Measurements from ENCODE around the gene YWHAG. TPM values are rescaled to one million over a fixed set of nuclear protein-coding genes. Genes with fewer than 3 reads are reported as not detected.

YWHAG gene
- total and polyA plus RNA-seq, 9 of the 15 experiments (the other 6 are each of a cell fraction or from before 2014, with no cell fraction given), result 30.4 to 246 (median 94.5) TPM

DNA sequence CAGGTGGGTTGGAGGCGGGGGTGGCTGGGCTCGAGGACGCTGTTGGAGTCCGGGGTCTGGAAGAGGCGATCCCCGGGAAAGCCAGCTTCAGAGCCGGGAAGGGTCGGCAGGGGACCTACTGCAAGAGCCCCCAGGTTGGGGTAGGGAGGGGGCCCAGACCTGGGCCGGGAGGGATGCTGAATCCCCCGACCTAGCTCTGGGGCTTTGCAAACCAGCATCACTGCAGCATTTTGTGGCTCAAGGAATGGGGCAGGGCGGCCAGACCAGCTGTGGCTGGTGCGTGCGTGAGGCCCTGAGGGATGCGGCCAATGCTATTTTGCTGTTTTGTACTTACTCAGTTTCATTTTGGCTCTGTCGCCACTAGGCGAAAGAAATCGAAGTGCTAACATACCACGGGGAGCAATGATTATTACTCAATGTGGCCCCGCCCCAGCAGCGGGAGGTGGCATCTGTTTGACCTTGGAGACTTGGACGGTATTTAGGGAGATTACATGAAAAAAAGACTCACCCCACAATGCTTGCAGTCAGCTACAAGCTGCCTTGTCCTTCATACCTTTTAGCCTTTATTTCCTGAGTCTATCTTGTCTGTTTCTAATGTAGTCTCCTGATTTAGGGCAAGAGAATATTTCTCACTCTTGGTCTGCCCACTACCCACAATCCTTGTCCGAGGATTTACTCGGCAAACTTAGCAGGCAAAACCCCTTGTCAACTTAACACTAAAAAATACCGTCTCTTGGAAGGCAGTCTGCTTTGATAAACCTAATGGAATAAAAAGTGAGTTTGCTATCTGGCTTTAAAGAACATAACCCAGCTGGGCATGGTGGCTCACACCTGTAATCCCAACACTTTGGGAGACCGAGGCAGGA lies 40.1 kb downstream of the YWHAG start (continued):
- TF ChIP-seq NFATC3 (IDR thresholded peaks at IDR 0.05) (0 out of 2 replicates have a peak, but pooled peaks have one; percentile 13), HNRNPL (IDR thresholded peaks at IDR 0.05; ENCODE audit: low read depth, low read length) (no peak), KLF13 (tag; IDR thresholded peaks at IDR 0.05; ENCODE audit: borderline replicate concordance, low read depth) (0 out of 2 replicates have a peak, but pooled peaks have one; percentile 22), LCOR (CRISPR knock-in tag; IDR thresholded peaks at IDR 0.05) (peak; percentile 85), ZNF668 (CRISPR knock-in tag; IDR thresholded peaks at IDR 0.05) (no peak), CTBP1 (IDR thresholded peaks at IDR 0.05; ENCODE audit: borderline replicate concordance) (peak; percentile 79; the same call in 1 of the 2 replicates), NCOA2 (IDR thresholded peaks at IDR 0.05; ENCODE audit: partially characterized antibody in 2 of 2) (no peak), CAMTA2 (CRISPR knock-in tag; conservative IDR thresholded peaks at IDR 0.05) (no peak), TBP (optimal IDR thresholded peaks at IDR 0.05; ENCODE audit: low read depth, low read length) (no peak), NFIC (IDR thresholded peaks at IDR 0.05) (no peak)
- TF ChIP-seq, protein P1, sequence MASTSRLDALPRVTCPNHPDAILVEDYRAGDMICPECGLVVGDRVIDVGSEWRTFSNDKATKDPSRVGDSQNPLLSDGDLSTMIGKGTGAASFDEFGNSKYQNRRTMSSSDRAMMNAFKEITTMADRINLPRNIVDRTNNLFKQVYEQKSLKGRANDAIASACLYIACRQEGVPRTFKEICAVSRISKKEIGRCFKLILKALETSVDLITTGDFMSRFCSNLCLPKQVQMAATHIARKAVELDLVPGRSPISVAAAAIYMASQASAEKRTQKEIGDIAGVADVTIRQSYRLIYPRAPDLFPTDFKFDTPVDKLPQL (IDR thresholded peaks at IDR 0.05; ENCODE audit: extremely low read depth, insufficient read length), result no peak
- TF ChIP-seq, protein P2, sequence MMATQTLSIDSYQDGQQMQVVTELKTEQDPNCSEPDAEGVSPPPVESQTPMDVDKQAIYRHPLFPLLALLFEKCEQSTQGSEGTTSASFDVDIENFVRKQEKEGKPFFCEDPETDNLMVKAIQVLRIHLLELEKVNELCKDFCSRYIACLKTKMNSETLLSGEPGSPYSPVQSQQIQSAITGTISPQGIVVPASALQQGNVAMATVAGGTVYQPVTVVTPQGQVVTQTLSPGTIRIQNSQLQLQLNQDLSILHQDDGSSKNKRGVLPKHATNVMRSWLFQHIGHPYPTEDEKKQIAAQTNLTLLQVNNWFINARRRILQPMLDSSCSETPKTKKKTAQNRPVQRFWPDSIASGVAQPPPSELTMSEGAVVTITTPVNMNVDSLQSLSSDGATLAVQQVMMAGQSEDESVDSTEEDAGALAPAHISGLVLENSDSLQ (IDR thresholded peaks at IDR 0.05), result no peak
- TF ChIP-seq, protein P3, sequence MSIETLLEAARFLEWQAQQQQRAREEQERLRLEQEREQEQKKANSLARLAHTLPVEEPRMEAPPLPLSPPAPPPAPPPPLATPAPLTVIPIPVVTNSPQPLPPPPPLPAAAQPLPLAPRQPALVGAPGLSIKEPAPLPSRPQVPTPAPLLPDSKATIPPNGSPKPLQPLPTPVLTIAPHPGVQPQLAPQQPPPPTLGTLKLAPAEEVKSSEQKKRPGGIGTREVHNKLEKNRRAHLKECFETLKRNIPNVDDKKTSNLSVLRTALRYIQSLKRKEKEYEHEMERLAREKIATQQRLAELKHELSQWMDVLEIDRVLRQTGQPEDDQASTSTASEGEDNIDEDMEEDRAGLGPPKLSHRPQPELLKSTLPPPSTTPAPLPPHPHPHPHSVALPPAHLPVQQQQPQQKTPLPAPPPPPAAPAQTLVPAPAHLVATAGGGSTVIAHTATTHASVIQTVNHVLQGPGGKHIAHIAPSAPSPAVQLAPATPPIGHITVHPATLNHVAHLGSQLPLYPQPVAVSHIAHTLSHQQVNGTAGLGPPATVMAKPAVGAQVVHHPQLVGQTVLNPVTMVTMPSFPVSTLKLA (conservative IDR thresholded peaks at IDR 0.05), result peak in 1 of 2 experiments; percentile 31; a peak in 1 of 4 replicates
- TF ChIP-seq, protein P4, sequence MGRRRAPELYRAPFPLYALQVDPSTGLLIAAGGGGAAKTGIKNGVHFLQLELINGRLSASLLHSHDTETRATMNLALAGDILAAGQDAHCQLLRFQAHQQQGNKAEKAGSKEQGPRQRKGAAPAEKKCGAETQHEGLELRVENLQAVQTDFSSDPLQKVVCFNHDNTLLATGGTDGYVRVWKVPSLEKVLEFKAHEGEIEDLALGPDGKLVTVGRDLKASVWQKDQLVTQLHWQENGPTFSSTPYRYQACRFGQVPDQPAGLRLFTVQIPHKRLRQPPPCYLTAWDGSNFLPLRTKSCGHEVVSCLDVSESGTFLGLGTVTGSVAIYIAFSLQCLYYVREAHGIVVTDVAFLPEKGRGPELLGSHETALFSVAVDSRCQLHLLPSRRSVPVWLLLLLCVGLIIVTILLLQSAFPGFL (CRISPR knock-in tag; IDR thresholded peaks at IDR 0.05), result 0 out of 2 replicates have a peak, but pooled peaks have one; percentile 87
- TF ChIP-seq, protein P5, sequence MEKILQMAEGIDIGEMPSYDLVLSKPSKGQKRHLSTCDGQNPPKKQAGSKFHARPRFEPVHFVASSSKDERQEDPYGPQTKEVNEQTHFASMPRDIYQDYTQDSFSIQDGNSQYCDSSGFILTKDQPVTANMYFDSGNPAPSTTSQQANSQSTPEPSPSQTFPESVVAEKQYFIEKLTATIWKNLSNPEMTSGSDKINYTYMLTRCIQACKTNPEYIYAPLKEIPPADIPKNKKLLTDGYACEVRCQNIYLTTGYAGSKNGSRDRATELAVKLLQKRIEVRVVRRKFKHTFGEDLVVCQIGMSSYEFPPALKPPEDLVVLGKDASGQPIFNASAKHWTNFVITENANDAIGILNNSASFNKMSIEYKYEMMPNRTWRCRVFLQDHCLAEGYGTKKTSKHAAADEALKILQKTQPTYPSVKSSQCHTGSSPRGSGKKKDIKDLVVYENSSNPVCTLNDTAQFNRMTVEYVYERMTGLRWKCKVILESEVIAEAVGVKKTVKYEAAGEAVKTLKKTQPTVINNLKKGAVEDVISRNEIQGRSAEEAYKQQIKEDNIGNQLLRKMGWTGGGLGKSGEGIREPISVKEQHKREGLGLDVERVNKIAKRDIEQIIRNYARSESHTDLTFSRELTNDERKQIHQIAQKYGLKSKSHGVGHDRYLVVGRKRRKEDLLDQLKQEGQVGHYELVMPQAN (IDR thresholded peaks at IDR 0.05; ENCODE audit: borderline replicate concordance), result peak; percentile 74; the same call in 1 of the 2 replicates
- TF ChIP-seq, protein P6, sequence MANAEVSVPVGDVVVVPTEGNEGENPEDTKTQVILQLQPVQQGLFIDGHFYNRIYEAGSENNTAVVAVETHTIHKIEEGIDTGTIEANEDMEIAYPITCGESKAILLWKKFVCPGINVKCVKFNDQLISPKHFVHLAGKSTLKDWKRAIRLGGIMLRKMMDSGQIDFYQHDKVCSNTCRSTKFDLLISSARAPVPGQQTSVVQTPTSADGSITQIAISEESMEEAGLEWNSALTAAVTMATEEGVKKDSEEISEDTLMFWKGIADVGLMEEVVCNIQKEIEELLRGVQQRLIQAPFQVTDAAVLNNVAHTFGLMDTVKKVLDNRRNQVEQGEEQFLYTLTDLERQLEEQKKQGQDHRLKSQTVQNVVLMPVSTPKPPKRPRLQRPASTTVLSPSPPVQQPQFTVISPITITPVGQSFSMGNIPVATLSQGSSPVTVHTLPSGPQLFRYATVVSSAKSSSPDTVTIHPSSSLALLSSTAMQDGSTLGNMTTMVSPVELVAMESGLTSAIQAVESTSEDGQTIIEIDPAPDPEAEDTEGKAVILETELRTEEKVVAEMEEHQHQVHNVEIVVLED (CRISPR knock-in tag; IDR thresholded peaks at IDR 0.05), result 0 out of 2 replicates have a peak, but pooled peaks have one; percentile 26
